B cell (primary cell): ENCODE data around the gene MTHFD2L. TPM values are rescaled to one million over a fixed set of nuclear protein-coding genes. Genes with fewer than 3 reads are reported as not detected.
A peak's percentile ranks its signal among the peaks of the same experiment; 100 is the strongest.

Experiments used
- ATAC-seq: fragments of 200-7000 bp; cut with Tn5 transposase; one replicate; pipeline ENCODE4 v1.10.0; 2021; ENCODE audit warnings: low read depth, mild to moderate bottlenecking, moderate number of reproducible peaks, moderate library complexity
- CTCF ChIA-PET: fragments of 350-600 bp; sonication (Branson Sonifier 250); formaldehyde crosslinking; loops from one replicate; lab custom pipeline; 2021; ENCODE audit warnings: antibody characterized with exemption, inconsistent platforms; lab: Charles Lee
- POLR2A ChIA-PET: fragments of 350-600 bp; sonication (Branson Sonifier 250); formaldehyde crosslinking; loops from one replicate; lab custom pipeline; 2021; ENCODE audit warnings: antibody characterized with exemption; lab: Charles Lee
- DNase-seq: peaks from one replicate; pipeline ENCODE4 v3.0.0; 2013
- H2AFZ ChIP-seq: 2 replicates; pipeline ENCODE4 v1.6.1; 2012; ENCODE audit warnings: mild to moderate bottlenecking, low read depth, low read length; ENCODE audit not compliant: insufficient read depth, poor library complexity, severe bottlenecking
- H3K27ac ChIP-seq, 2 donors: 1 replicate in 1 of 2; 2 replicates in 1 of 2; pipeline ENCODE4 v1.5.1; 2012 to 2013; ENCODE audit warnings: low read length in 2 of 2, mild to moderate bottlenecking in 2 of 2, moderate library complexity in 1 of 2
- H3K27me3 ChIP-seq, 4 experiments: fragments of 200-600 bp in 1 of 4; sonication (generic) in 1 of 4; replicated peaks in 1 of 4; 1 replicate in 2 of 4; 2 replicates in 2 of 4; pipeline versions ENCODE4 v1.6.1 to v1.7.0; 2013 to 2016; ENCODE audit warnings: low read length in 3 of 4, mild to moderate bottlenecking in 2 of 4, mixed read lengths in 1 of 4, moderate library complexity in 1 of 4; ENCODE audit not compliant: insufficient read depth in 4 of 4, control insufficient read depth in 3 of 4; ENCODE audit errors: control extremely low read depth in 1 of 4
- H3K36me3 ChIP-seq, 2 experiments: replicated peaks in 1 of 2; 1 replicate in 1 of 2; 2 replicates in 1 of 2; pipeline versions ENCODE4 v1.6.1 to v1.7.1; 2013; ENCODE audit warnings: low read length in 1 of 2; ENCODE audit not compliant: insufficient read depth in 2 of 2, control insufficient read depth in 1 of 2; ENCODE audit errors: control extremely low read depth in 1 of 2, extremely low read depth in 1 of 2
- H3K4me1 ChIP-seq, 2 donors: fragments of 200-600 bp in 1 of 2; sonication (generic) in 1 of 2; 1 replicate in 1 of 2; 2 replicates in 1 of 2; pipeline versions ENCODE4 v1.5.1 to v1.6.1; 2013 to 2017; ENCODE audit warnings: low read length in 2 of 2; ENCODE audit not compliant: control insufficient read depth in 2 of 2, insufficient read depth in 2 of 2
- H3K4me2 ChIP-seq: replicated peaks from 2 replicates; pipeline ENCODE3; 2012; ENCODE audit warnings: mild to moderate bottlenecking, low read depth, low read length; ENCODE audit not compliant: poor library complexity, severe bottlenecking
- H3K4me3 ChIP-seq, 5 experiments: fragments of 200-600 bp in 1 of 5; sonication (generic) in 1 of 5; 1 replicate in 3 of 5; 2 replicates in 2 of 5; pipeline versions ENCODE4 v1.5.1 to v1.7.0; 2011 to 2016; ENCODE audit warnings: low read length in 4 of 5, mild to moderate bottlenecking in 4 of 5, low read depth in 2 of 5, control low read depth in 1 of 5, moderate library complexity in 1 of 5; ENCODE audit not compliant: insufficient read depth in 1 of 5; ENCODE audit errors: control extremely low read depth in 1 of 5, extremely low read depth in 1 of 5
- H3K79me2 ChIP-seq: fragments of 200-600 bp; sonication (generic); one replicate; pipeline ENCODE4 v1.6.0; 2016; ENCODE audit warnings: low read length; ENCODE audit not compliant: control insufficient read depth, insufficient read depth
- H3K9ac ChIP-seq: fragments of 200-600 bp; sonication (generic); 2 replicates; pipeline ENCODE4 v1.6.1; 2017; ENCODE audit warnings: mild to moderate bottlenecking, low read length, moderate library complexity
- H3K9me3 ChIP-seq, 3 donors: one replicate each; pipeline versions ENCODE4 v1.6.1 to v1.7.1; 2013; ENCODE audit warnings: low read length in 2 of 3; ENCODE audit not compliant: control insufficient read depth in 2 of 3, insufficient read depth in 1 of 3; ENCODE audit errors: control extremely low read depth in 1 of 3
- H4K20me1 ChIP-seq: 2 replicates; pipeline ENCODE4 v1.6.0; 2012; ENCODE audit warnings: mild to moderate bottlenecking, low read length; ENCODE audit not compliant: insufficient read depth, control insufficient read depth, poor library complexity, severe bottlenecking
- H3K27ac Mint-ChIP-seq: one replicate; pipeline ENCODE4 v1.8.0; 2021; ENCODE audit warnings: mixed read lengths
- H3K27me3 Mint-ChIP-seq: one replicate; pipeline ENCODE4 v1.8.0; 2021; ENCODE audit warnings: mixed read lengths
- H3K4me1 Mint-ChIP-seq: one replicate; pipeline ENCODE4 v1.8.0; 2021; ENCODE audit warnings: mixed read lengths
- H3K4me3 Mint-ChIP-seq: one replicate; pipeline ENCODE4 v1.8.0; 2021; ENCODE audit warnings: mixed read lengths
- H3K9me3 Mint-ChIP-seq: one replicate; pipeline ENCODE4 v1.8.0; 2022; ENCODE audit warnings: mixed read lengths; ENCODE audit not compliant: insufficient read depth
- EZH2 ChIP-seq: IDR thresholded peaks from 2 replicates; pipeline ENCODE4 v1.6.1; 2012; ENCODE audit warnings: borderline replicate concordance, low read depth, mild to moderate bottlenecking, moderate library complexity, low read length; ENCODE audit not compliant: insufficient read depth, poor library complexity, severe bottlenecking
- WGBS: methylation state at CpG from one replicate; pipeline ENCODE4 v1.1.5; 2013; ENCODE audit warnings: missing lambda C conversion rate; ENCODE audit not compliant: insufficient coverage; 5-methylcytosine and 5-hydroxymethylcytosine counted together
- intact Hi-C: fragments of 100-400 bp; cut with micrococcal nuclease; formaldehyde crosslinking; loops from one replicate; pipeline ENCODE4 v1.10.0; 2022
- polyA plus RNA-seq: library from polyadenylated mRNA; depleted of rRNA; stranded (reverse); fragments of >200 nt; gene quantifications from 2 replicates; pipeline ENCODE4 v1.2.3, GENCODE V29; 2012
- total RNA-seq, 2 donors: library from RNA; stranded (reverse); fragments of 120-200 nt in 1 of 2; gene quantifications; 1 replicate in 1 of 2; 2 replicates in 1 of 2; pipeline versions ENCODE4 v1.2.3 to v1.2.4, GENCODE V29; 2013 to 2022
- TF ChIP-seq, protein P1 (sequence below): fragments of 200-600 bp; IDR thresholded peaks from one replicate; pipeline ENCODE4 v1.8.0; 2022; ENCODE audit warnings: antibody characterized with exemption, mild to moderate bottlenecking

The MTHFD2L gene
- total and polyA plus RNA-seq, 2 donors (not counting 1 experiment from before 2014, with no cell fraction given), result 5.5 to 12.6 TPM

- H3K79me2 ChIP-seq, result no peaks in the 10 kb centered on the region
- H2AFZ ChIP-seq, result no peak overlapping the region
- ATAC-seq (no peak), DNase-seq (no peak)
- no peaks in the 10 kb centered on the region for H3K9me3 ChIP-seq
- Mint-ChIP-seq H3K27ac (no peak overlapping the region), H3K4me3 (no peak overlapping the region), H3K27me3 (no peaks in the 10 kb centered on the region), H3K4me1 (peaks cover 7% of the 10 kb centered on the region), H3K9me3 (no peaks in the 10 kb centered on the region)
- H3K27me3 ChIP-seq, result no peaks in the 10 kb centered on the region
- H3K4me1 ChIP-seq, result peaks cover 3 to 4% of the 10 kb centered on the region in 2 donors
- H3K4me3 ChIP-seq, result no peak overlapping the region
- POLR2A ChIA-PET, result no interaction called here
- CTCF ChIA-PET, result interaction anchor here (3.2 kb wide), 1 partner anchor 79 kb away, joined by 8 read pairs; no protein-coding TSS in a partner anchor
- no peak for TF ChIP-seq EZH2
- TF ChIP-seq, protein P1, sequence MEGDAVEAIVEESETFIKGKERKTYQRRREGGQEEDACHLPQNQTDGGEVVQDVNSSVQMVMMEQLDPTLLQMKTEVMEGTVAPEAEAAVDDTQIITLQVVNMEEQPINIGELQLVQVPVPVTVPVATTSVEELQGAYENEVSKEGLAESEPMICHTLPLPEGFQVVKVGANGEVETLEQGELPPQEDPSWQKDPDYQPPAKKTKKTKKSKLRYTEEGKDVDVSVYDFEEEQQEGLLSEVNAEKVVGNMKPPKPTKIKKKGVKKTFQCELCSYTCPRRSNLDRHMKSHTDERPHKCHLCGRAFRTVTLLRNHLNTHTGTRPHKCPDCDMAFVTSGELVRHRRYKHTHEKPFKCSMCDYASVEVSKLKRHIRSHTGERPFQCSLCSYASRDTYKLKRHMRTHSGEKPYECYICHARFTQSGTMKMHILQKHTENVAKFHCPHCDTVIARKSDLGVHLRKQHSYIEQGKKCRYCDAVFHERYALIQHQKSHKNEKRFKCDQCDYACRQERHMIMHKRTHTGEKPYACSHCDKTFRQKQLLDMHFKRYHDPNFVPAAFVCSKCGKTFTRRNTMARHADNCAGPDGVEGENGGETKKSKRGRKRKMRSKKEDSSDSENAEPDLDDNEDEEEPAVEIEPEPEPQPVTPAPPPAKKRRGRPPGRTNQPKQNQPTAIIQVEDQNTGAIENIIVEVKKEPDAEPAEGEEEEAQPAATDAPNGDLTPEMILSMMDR, result no peak
- H4K20me1 ChIP-seq, result no peaks in the 10 kb centered on the region
- no peak overlapping the region for H3K4me2 ChIP-seq
- intact Hi-C loops, result no loop called here
- no peak overlapping the region for H3K9ac ChIP-seq
- no peaks in the 10 kb centered on the region for H3K36me3 ChIP-seq
- no CpG with 5 or more reads among the region's 1 CpG for WGBS
- no peak overlapping the region for H3K27ac ChIP-seq
Observed at GRCh38 chr4:74307170-74307569, 149.3 kb downstream of the MTHFD2L start.

DNA sequence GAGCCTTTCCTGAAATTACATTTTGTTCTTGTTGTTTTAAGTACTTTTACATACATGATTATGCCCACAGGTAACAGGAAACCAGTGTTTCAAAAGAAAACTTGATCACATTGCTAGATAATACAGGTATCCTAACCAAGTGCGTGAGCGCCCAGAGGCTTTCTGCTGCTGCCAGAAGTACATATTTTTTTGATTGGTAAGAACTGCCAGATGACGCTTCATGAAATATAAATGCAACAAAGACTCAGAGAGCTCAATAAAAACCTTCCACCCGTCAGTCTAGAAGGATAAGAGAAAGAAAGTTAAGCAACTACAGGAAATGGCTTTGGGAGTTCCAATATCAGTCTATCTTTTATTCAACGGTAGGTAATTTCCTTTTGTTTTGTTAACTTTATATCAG is 150.3 kb downstream of the MTHFD2L start, which contains the start of gene EPGN:
Gene EPGN (plus strand): TSS at position 256 of the 400 bp plus-strand sequence. CDS start 64 bp downstream, at position 320.
- H3K4me1 Mint-ChIP-seq, result peaks cover 7% of the 10 kb centered on the region
- Histone ChIP-seq H3K36me3 (no peaks in the 10 kb centered on the region), H3K9ac (no peak within 1 kb of the TSS), H3K27me3 (no peaks in the 10 kb centered on the region), H3K27ac (no peak within 1 kb of the TSS), H3K79me2 (no peaks in the 10 kb centered on the region), H4K20me1 (no peaks in the 10 kb centered on the region), H3K4me3 (no peak within 1 kb of the TSS), H3K4me2 (no peak within 1 kb of the TSS), H2AFZ (peak within 1 kb of the TSS; percentile 41), H3K9me3 (no peaks in the 10 kb centered on the region), H3K4me1 (peaks cover 3 to 4% of the 10 kb centered on the region in 2 donors)
- no peak within 1 kb of the TSS for H3K27ac Mint-ChIP-seq
- DNase-seq, result no peak
- H3K9me3 Mint-ChIP-seq, result no peaks in the 10 kb centered on the region
- no peak for ATAC-seq
- H3K27me3 Mint-ChIP-seq, result no peaks in the 10 kb centered on the region
- ChIA-PET POLR2A (no interaction called here), CTCF (interaction anchor here (0.9 to 3.2 kb wide), 2 partner anchors 80 to 122 kb away, joined by 3 to 8 read pairs; no protein-coding TSS in a partner anchor)
- no peak within 1 kb of the TSS for H3K4me3 Mint-ChIP-seq
- intact Hi-C loops, result no loop called here
- WGBS, result no CpG with 5 or more reads among the region's 5 CpGs
- no peak for TF ChIP-seq EZH2
- TF ChIP-seq, protein P1, result no peak
